ENCODE data around the gene STRIP2. TPM values are rescaled to one million over a fixed set of nuclear protein-coding genes. Genes with fewer than 3 reads are reported as not detected.
"Not testable (repeated sequence)": the region's sequence is repeated elsewhere in the genome, so short reads cannot be mapped to it uniquely, and the experiment has no call there.

The STRIP2 gene
- total RNA-seq, 6 donors from 2014 or later = 1.0 to 5.2 (median 1.7) TPM

DNA sequence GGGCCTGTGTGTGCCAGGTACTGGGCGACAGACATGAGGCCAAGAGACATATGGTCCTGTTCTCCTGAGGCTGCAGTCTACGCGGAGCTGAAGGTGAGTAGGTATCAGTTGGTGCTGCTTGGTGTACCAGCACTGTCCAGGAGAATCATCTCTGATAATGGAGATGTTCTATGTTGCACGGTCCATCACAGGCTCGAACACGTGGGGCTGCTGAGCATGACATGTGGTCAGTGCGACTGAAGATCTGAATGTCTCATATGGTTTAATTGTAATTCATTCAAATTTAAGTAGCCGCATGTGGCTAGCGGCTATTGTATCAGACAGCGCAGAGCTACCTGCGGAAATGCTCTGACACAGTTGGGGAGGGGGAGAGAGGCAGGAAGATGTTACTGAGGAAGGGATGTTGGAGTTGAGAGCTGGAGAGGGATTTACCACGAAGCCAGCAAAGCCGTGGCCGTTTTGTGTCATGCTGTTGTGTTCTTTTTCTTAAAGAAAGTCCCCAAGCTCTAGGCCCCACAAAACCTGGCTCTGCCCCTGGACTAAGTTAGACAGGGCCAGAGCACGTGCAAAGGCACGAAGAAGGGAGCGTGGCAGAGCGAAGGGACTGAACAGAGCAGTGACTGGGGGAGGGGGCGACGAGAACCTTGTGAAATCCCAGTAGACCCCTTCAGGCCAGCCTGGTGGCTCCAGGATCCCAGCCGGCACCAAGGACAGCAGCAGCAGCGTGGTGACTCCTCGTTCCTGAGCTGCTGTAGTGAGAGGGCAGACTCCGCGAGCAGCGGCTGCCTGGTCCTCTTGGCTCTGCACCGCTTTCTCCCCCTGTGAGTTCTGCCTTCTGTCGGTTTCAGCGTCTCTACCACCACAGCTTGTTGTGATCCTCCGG is 88.1 kb downstream of the STRIP2 start:
- 50 to 64% methylated on average over 23 to 30 of the region's 30 CpGs for WGBS, 2 donors
- no peaks in the 10 kb centered on the region for H3K4me1 ChIP-seq
- no peaks in the 10 kb centered on the region for H3K36me3 ChIP-seq
- TF ChIP-seq POLR2AphosphoS5 (IDR thresholded peaks at IDR 0.05) (no peak), EP300 (IDR thresholded peaks at IDR 0.05) (no peak), POLR2A (IDR thresholded peaks at IDR 0.05) (no peak)
- TF ChIP-seq, protein P1, sequence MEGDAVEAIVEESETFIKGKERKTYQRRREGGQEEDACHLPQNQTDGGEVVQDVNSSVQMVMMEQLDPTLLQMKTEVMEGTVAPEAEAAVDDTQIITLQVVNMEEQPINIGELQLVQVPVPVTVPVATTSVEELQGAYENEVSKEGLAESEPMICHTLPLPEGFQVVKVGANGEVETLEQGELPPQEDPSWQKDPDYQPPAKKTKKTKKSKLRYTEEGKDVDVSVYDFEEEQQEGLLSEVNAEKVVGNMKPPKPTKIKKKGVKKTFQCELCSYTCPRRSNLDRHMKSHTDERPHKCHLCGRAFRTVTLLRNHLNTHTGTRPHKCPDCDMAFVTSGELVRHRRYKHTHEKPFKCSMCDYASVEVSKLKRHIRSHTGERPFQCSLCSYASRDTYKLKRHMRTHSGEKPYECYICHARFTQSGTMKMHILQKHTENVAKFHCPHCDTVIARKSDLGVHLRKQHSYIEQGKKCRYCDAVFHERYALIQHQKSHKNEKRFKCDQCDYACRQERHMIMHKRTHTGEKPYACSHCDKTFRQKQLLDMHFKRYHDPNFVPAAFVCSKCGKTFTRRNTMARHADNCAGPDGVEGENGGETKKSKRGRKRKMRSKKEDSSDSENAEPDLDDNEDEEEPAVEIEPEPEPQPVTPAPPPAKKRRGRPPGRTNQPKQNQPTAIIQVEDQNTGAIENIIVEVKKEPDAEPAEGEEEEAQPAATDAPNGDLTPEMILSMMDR (IDR thresholded peaks at IDR 0.05) = no peak
- no peaks in the 10 kb centered on the region for H3K27me3 ChIP-seq
- DNase-seq (peak in 1 of 2 donors; percentile 37), ATAC-seq (ENCODE audit: low FRiP score in 2 of 2) (no peak)
- H3K4me3 ChIP-seq = no peak overlapping the region
- no peaks in the 10 kb centered on the region for H3K9me3 ChIP-seq
- no peak overlapping the region for H3K27ac ChIP-seq

DNA sequence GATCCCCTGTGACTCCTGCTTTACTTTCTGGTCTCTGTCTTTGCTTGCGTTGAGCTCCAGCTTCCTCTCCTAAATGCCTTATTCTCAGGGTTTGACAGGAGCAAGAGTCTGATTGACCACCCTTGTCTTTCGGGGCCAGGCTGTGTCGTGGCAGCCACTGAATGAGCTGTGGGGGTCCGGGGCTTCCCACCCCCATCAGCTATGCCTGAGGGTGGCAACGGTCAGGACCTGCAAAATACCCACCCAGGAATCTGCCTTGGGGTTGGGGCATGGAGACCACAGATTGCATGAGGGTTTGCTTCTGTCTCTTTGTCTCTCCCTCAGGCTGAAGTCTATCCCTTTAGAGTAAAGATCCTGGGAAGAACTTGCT is 88.7 kb downstream of the STRIP2 start:
- no peak for ATAC-seq (ENCODE audit: low FRiP score in 2 of 2)
- no peak overlapping the region for H3K27ac ChIP-seq
- 50 to 56% methylated on average over 5 of the region's 5 CpGs for WGBS, 2 donors

DNA sequence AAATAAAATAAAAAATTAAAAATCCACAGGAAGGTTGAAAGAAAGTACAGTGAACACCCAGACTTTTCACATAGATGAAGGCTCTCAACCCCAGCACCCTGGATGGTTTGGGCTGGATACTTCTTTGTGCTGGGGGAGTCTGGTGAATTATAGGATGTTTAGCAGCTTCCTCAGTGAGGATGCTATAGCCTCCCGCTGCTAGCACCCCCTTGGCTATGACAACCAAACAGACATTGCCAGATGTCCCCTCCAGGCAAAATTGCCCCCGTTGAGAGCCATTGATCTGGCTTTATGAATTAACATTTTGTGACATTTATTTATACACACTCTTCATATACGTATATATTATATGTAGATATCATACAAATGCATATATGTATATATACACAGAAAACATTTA is 89.7 kb downstream of the STRIP2 start:
- Histone ChIP-seq H3K27me3 (no peaks in the 10 kb centered on the region), H3K27ac (no peak overlapping the region), H3K9me3 (no peaks in the 10 kb centered on the region), H3K4me3 (no peak overlapping the region), H3K36me3 (no peaks in the 10 kb centered on the region), H3K4me1 (no peaks in the 10 kb centered on the region)
- DNase-seq (no peak), ATAC-seq (ENCODE audit: low FRiP score in 2 of 2) (no peak)
- 74 to 84% methylated on average over 3 of the region's 3 CpGs for WGBS, 2 donors
- TF ChIP-seq EP300 (IDR thresholded peaks at IDR 0.05) (no peak), POLR2A (IDR thresholded peaks at IDR 0.05) (no peak), POLR2AphosphoS5 (IDR thresholded peaks at IDR 0.05) (no peak)
- TF ChIP-seq, protein P1 (IDR thresholded peaks at IDR 0.05) = no peak

More for the DNA sequence above, 88.7 kb downstream of the STRIP2 start:
- H3K27me3 ChIP-seq = no peaks in the 10 kb centered on the region
- H3K36me3 ChIP-seq = no peaks in the 10 kb centered on the region
- no peak overlapping the region for H3K4me3 ChIP-seq
- DNase-seq = no peak
- TF ChIP-seq POLR2AphosphoS5 (IDR thresholded peaks at IDR 0.05) (no peak), POLR2A (IDR thresholded peaks at IDR 0.05) (no peak), EP300 (IDR thresholded peaks at IDR 0.05) (no peak)
- TF ChIP-seq, protein P1 (IDR thresholded peaks at IDR 0.05) = no peak
- no peaks in the 10 kb centered on the region for H3K9me3 ChIP-seq
- no peaks in the 10 kb centered on the region for H3K4me1 ChIP-seq

DNA sequence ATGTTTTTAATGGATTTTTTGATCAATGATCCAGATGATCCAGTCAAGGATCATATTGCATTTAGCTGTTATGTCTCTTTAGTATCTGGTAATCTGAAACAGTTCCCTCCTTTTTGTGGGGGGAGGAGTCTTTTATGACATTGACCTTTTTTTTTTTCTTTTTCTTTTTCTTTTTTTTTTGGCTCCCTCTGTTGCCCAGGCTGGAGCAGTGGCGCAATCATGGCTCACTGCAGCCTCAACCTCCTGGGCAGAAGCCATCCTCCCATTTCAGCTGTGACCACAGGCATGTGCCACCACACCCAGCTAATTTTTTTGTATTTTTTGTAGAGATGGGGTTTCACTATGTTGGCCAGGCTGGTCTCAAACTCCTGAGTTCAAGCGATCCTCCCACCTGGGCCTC is 90.2 kb downstream of the STRIP2 start:
- H3K36me3 ChIP-seq, H3K27me3 ChIP-seq, H3K9me3 ChIP-seq, H3K27ac ChIP-seq, H3K4me3 ChIP-seq, H3K4me1 ChIP-seq: not testable (repeated sequence)
- WGBS, 2 donors = 70 to 82% methylated on average over 2 of the region's 2 CpGs
- ATAC-seq (ENCODE audit: low FRiP score in 2 of 2) (peak in 1 of 2 donors; percentile 84), DNase-seq (peak in 1 of 2 donors; percentile 35)

DNA sequence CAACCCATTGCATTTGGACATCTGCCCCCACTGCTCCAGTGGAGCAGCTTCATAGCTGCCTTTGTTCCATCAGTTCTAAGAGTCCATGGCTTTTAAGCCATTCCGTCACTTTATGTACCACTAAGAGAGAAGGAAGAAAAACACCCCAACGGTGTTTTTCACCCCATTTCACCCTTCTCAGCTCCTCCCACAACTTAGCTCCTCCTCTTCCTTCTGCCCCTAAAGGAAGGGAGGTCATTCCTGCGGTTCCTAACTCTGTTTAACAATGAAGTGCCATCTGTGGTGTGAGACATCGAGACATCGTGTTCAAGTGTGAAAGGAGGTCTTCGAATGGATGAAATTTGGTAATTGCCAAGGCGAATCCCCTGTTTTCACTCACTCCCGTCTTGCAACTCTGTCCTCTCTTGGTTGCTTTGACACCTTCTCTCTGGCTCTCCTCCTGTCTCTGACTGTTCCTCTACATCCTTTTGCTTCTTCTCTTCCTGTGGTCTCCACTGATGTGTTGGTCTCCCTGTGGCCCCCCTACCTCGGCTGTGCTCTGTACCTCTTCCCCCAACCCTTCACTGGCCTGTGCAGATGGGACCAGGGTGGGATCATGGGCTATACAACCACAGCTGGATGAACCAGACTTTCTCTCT is 91.1 kb downstream of the STRIP2 start:
- TF ChIP-seq, protein P1 (IDR thresholded peaks at IDR 0.05) = no peak
- no peak for TF ChIP-seq POLR2A (IDR thresholded peaks at IDR 0.05)
- TF ChIP-seq EP300 (IDR thresholded peaks at IDR 0.05) = no peak
- no peak for TF ChIP-seq POLR2AphosphoS5 (IDR thresholded peaks at IDR 0.05)
- Histone ChIP-seq H3K27me3 (no peaks in the 10 kb centered on the region), H3K4me3 (no peak overlapping the region), H3K4me1 (no peaks in the 10 kb centered on the region), H3K36me3 (no peaks in the 10 kb centered on the region), H3K9me3 (no peaks in the 10 kb centered on the region), H3K27ac (no peak overlapping the region)
- ATAC-seq (ENCODE audit: low FRiP score in 2 of 2) = no peak
- WGBS, 2 donors = 70 to 73% methylated on average over 9 of the region's 9 CpGs
- DNase-seq = no peak
